ENCODE results near the gene PET117.
"Not testable (repeated sequence)": the region's sequence is repeated elsewhere in the genome, so short reads cannot be mapped to it uniquely, and the experiment has no call there.

The PET117 gene

DNA sequence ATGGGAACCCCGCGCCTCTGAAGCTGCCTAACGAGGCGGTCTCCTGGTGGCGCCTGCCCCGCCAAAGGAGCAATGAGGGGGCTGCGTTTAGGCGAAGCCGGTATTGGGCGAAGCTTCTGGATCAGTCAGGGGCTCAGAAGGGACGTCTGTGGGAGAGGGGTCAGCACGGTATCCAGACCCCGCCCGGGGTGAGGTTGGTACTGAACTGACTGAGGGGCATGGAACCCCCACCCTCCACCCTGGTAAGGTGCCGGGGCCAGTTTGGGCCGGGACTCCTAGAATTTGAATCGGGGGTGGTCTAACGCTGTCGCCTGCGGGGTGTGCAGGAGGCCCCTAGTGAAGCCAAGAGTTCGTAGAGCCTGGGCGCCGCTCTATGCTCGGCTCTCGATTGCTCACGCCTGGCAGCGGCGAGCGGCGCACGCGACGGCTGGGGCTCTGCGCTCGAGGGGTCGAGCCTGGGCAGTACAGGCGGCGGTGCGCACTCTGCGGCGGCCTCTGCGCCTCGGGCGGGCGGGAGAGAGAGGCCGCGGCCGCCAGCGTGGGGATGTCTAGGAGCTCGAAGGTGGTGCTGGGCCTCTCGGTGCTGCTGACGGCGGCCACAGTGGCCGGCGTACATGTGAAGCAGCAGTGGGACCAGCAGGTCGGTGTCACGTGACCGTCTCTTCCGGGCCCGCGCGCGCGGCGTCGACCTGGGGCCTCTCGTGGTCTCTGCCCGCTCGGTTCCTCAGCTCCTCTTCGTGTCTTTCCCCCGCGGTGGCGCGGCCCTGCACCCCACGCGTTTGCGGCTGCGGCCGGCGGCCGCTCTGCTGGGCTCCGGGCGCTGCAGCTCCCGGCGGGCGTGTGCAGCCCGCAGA lies at the start of gene PET117, which contains the start of gene KAT14:
Gene PET117, plus strand, starts transcription at position 452 of the 854 bp plus-strand sequence. Its CDS starts 93 bp downstream, at position 545.
Gene KAT14, plus strand, starts transcription at position 452 of the 854 bp plus-strand sequence. CDS start 4,798 bp downstream, outside the sequence.
- peak within 1 kb of the TSS; percentile 86 for H3K4me3 ChIP-seq (ENCODE audit: low read length)
- no peak for TF ChIP-seq ZNF274 (IDR thresholded peaks at IDR 0.05; ENCODE audit: low read depth, low read length)

GRCh38 chr20:18088298-18088697 lies 49.4 kb upstream of the PET117 start:
- H3K4me3 ChIP-seq (ENCODE audit: low read length) = not testable (repeated sequence)

DNA sequence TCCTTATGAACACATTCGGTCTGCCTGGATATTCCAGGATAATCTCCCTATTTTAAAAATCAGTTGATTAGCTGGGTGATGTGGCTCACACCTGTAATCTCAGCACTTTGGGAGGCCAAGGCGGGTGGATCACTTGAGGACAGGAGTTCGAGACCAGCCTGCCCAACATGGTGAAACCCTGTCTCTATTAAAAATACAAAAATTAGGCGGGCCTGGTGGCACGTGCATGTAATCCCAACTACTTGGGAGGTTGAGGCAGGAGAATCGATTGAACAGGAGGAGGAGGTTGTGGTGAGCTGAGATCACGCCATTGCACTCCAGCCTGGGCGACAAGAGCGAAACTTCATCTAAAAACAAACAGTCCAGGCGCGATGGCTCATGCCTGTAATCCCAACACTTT lies 48.8 kb upstream of the PET117 start:
- H3K4me3 ChIP-seq (ENCODE audit: low read length) = not testable (repeated sequence)

DNA sequence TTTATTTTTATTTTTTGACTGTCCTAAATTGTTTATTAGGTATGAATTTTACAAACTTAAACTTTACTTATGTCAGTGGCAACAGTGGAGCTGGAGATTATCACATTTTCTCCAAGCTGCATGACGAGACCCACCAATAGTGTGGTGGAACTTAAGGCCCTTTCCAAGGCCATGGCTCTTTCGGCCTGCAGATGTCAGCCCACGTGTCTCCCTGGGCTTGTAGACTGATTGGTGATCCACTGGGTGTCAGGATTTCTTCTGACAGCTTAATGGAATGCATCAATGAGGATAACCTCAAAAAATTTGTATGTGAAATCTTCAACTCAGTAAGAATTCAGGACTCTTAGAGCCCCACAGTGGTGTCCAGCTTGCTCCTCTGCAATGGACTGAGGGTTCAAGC lies 47.6 kb upstream of the PET117 start:
- H3K4me3 ChIP-seq (ENCODE audit: low read length) = no peak overlapping the region
- TF ChIP-seq ZNF274 (IDR thresholded peaks at IDR 0.05; ENCODE audit: low read depth, low read length) = no peak

- no peak overlapping the region for H3K4me3 ChIP-seq (ENCODE audit: low read length)
- TF ChIP-seq ZNF274 (IDR thresholded peaks at IDR 0.05; ENCODE audit: low read depth, low read length) = no peak
Observed at GRCh38 chr20:18090477-18090876, 47.2 kb upstream of the PET117 start.

- no peak for TF ChIP-seq ZNF274 (IDR thresholded peaks at IDR 0.05; ENCODE audit: low read depth, low read length)
- H3K4me3 ChIP-seq (ENCODE audit: low read length) = no peak overlapping the region
Observed at GRCh38 chr20:18091623-18092022, 46.0 kb upstream of the PET117 start.

DNA sequence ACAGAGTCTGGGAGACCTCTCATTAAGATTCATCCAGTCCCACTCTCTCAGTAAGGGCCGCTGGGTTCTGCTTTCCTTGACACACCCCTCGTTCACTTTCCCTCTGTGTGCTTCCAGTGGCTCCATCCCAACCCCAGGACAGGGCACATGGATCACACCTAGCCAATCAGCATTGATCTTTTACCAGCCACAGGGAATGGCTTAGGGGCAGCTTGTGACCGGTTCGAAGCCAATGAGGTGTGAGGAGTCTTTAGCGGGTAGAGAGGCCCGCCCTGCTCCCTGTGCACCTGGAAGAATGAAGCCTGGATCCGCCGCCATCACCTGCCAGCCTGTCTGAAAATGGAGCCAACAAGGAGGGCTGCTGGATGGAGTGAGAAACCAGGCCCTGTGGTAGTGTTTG lies 44.8 kb upstream of the PET117 start:
- H3K4me3 ChIP-seq (ENCODE audit: low read length) = no peak overlapping the region
- no peak for TF ChIP-seq ZNF274 (IDR thresholded peaks at IDR 0.05; ENCODE audit: low read depth, low read length)

GRCh38 chr20:18093388-18093787 lies 44.3 kb upstream of the PET117 start:
- no peak overlapping the region for H3K4me3 ChIP-seq (ENCODE audit: low read length)
- TF ChIP-seq ZNF274 (IDR thresholded peaks at IDR 0.05; ENCODE audit: low read depth, low read length) = no peak

DNA sequence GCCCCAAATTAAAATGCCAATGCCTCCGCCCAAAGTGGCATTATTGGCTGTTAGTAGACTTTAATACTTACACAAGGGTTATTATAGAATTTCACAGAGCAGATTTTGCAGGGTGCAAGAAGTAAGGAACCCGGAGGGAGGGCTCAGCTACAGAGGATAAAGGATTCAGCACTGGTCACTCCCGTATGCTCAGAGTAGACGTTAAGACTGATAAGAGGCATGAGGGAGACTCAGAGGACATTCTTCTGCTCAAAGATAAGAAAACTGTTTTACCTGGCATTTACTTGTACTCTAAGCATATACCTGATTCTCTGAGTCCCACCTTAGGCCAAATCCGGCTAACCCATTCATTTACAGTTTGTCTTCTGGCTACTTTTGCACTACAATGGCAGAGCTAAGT lies 43.5 kb upstream of the PET117 start:
- no peak for TF ChIP-seq ZNF274 (IDR thresholded peaks at IDR 0.05; ENCODE audit: low read depth, low read length)
- H3K4me3 ChIP-seq (ENCODE audit: low read length) = no peak overlapping the region

- not testable (repeated sequence) for H3K4me3 ChIP-seq (ENCODE audit: low read length)
Observed at GRCh38 chr20:18100569-18100968, 37.1 kb upstream of the PET117 start.

DNA sequence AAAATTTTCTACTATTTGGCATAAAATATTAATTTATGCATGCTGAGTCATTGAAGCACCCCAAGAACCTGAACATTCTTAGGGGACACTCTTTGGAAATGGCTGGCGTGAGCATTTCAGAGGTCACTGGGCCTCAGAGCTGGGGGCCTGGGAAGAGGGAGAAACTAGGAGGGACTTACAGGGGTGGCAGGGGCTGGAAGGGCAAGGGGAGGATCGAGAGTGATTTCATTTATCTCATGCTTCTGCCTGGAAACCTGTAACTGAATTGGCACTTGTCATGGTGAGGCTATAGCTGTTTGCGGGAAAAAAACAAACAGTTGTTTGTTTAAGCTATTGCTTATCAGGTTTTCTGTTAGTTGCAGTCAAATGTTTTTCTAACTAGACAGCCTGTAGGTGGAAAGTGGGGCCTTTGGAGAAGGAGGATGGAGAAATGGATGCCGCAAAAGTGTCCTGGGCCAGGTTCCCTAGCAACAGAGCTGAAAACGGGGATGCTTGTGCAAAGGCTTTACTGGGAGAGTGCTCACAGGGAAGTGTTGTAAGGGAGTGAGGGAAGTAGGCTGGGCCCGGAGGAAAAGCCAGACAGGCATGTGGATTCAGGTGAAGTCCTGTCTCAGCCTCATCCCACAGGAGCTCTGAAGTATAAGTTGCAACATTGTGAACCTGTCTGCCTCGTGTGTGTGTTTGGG lies 36.4 kb upstream of the PET117 start:
- H3K4me3 ChIP-seq (ENCODE audit: low read length) = no peak overlapping the region
- no peak for TF ChIP-seq ZNF274 (IDR thresholded peaks at IDR 0.05; ENCODE audit: low read depth, low read length)

- H3K4me3 ChIP-seq (ENCODE audit: low read length) = no peak overlapping the region
- no peak for TF ChIP-seq ZNF274 (IDR thresholded peaks at IDR 0.05; ENCODE audit: low read depth, low read length)
Observed at GRCh38 chr20:18103497-18103896, 34.2 kb upstream of the PET117 start.

- no peak overlapping the region for H3K4me3 ChIP-seq (ENCODE audit: low read length)
- no peak for TF ChIP-seq ZNF274 (IDR thresholded peaks at IDR 0.05; ENCODE audit: low read depth, low read length)
Observed at GRCh38 chr20:18108326-18108725, 29.3 kb upstream of the PET117 start.

- not testable (repeated sequence) for H3K4me3 ChIP-seq (ENCODE audit: low read length)
Observed at GRCh38 chr20:18128574-18128973, 9.1 kb upstream of the PET117 start.

GRCh38 chr20:18132663-18133062 lies 5.0 kb upstream of the PET117 start:
- no peak for TF ChIP-seq ZNF274 (IDR thresholded peaks at IDR 0.05; ENCODE audit: low read depth, low read length)
- no peak overlapping the region for H3K4me3 ChIP-seq (ENCODE audit: low read length)
